GM23338 (cell line): Measurements from ENCODE around the gene KIAA0513. TPM values are rescaled to one million over a fixed set of nuclear protein-coding genes. Genes with fewer than 3 reads are reported as not detected.

Experiments
- ATAC-seq: fragments of 200-7000 bp; cut with Tn5 transposase; 3 replicates; pipeline ENCODE4 v1.9.1; 2020
- DNase-seq: peaks from one replicate; pipeline ENCODE4 v3.0.0-alpha.2; 2015; ENCODE audit warnings: low spot score
- H2AFZ ChIP-seq: fragments of 200-600 bp; sonication (generic); 2 replicates; pipeline ENCODE4 v1.8.0; 2016; ENCODE audit warnings: antibody characterized with exemption, mild to moderate bottlenecking, moderate library complexity
- H3F3A ChIP-seq: fragments of 200-600 bp; sonication (generic); replicated peaks from 2 replicates; pipeline ENCODE4 v1.8.0; 2017; ENCODE audit warnings: antibody characterized with exemption, mixed run types, low read depth
- H3K27ac ChIP-seq: fragments of 200-600 bp; sonication (generic); 2 replicates; pipeline ENCODE4 v1.6.1; 2016; ENCODE audit warnings: low read depth
- H3K27me3 ChIP-seq: fragments of 200-600 bp; sonication (generic); 2 replicates; pipeline ENCODE4 v1.8.0; 2016; ENCODE audit warnings: mild to moderate bottlenecking, mixed run types, moderate library complexity; ENCODE audit not compliant: insufficient read depth
- H3K36me3 ChIP-seq: fragments of 200-600 bp; sonication (generic); 2 replicates; pipeline ENCODE4 v1.8.0; 2016; ENCODE audit warnings: mild to moderate bottlenecking; ENCODE audit not compliant: insufficient read depth
- H3K4me1 ChIP-seq: fragments of 200-600 bp; sonication (generic); 2 replicates; pipeline ENCODE4 v1.8.0; 2016; ENCODE audit warnings: mild to moderate bottlenecking, moderate library complexity; ENCODE audit not compliant: insufficient read depth
- H3K4me2 ChIP-seq: fragments of 200-600 bp; sonication (generic); 2 replicates; pipeline ENCODE4 v1.7.1; 2017; ENCODE audit warnings: mixed run types
- H3K4me3 ChIP-seq: fragments of 200-600 bp; sonication (generic); 2 replicates; pipeline ENCODE4 v1.6.1; 2016; ENCODE audit warnings: mixed run types
- H3K79me2 ChIP-seq: fragments of 200-600 bp; sonication (generic); replicated peaks from 2 replicates; pipeline ENCODE4 v1.8.0; 2017; ENCODE audit warnings: mild to moderate bottlenecking; ENCODE audit not compliant: insufficient read depth
- H3K9me2 ChIP-seq: fragments of 200-600 bp; sonication (generic); 2 replicates; pipeline ENCODE4 v1.8.0; 2017; ENCODE audit not compliant: insufficient read depth
- H4K20me1 ChIP-seq: fragments of 200-600 bp; sonication (generic); replicated peaks from 2 replicates; pipeline ENCODE4 v1.8.0; 2017; ENCODE audit warnings: mild to moderate bottlenecking; ENCODE audit not compliant: insufficient read depth
- H3K27ac Mint-ChIP-seq: 2 replicates; pipeline ENCODE4 v1.8.0; 2020; ENCODE audit warnings: inconsistent platforms, mild to moderate bottlenecking, moderate library complexity, mixed read lengths
- H3K27me3 Mint-ChIP-seq: 3 replicates; pipeline ENCODE4 v1.8.0; 2022; ENCODE audit warnings: low read depth, mild to moderate bottlenecking, moderate library complexity, mixed read lengths, inconsistent platforms; ENCODE audit not compliant: insufficient read depth, poor library complexity
- H3K36me3 Mint-ChIP-seq: 3 replicates; pipeline ENCODE4 v1.8.0; 2021; ENCODE audit warnings: low read depth, mild to moderate bottlenecking, inconsistent platforms, moderate library complexity, mixed read lengths
- H3K4me1 Mint-ChIP-seq: 3 replicates; pipeline ENCODE4 v1.8.0; 2020; ENCODE audit warnings: mild to moderate bottlenecking, inconsistent platforms, mixed read lengths
- H3K4me3 Mint-ChIP-seq: 3 replicates; pipeline ENCODE4 v1.8.0; 2021; ENCODE audit warnings: moderate library complexity, mild to moderate bottlenecking, inconsistent platforms, mixed read lengths
- H3K9me3 Mint-ChIP-seq: 3 replicates; pipeline ENCODE4 v1.8.0; 2020; ENCODE audit warnings: moderate library complexity, mild to moderate bottlenecking, inconsistent platforms, mixed read lengths
- CREB1 ChIP-seq: fragments of 250-450 bp; sonication (Bioruptor Pico); IDR thresholded peaks from 2 replicates; pipeline ENCODE4 v1.5.0; 2020; ENCODE audit warnings: low read depth, mild to moderate bottlenecking, moderate library complexity
- EZH2phosphoT487 ChIP-seq: fragments of 200-600 bp; sonication (generic); IDR thresholded peaks from one replicate; pipeline ENCODE4 v1.8.1; 2018; ENCODE audit warnings: antibody characterized with exemption; ENCODE audit not compliant: unreplicated experiment
- JUNB ChIP-seq: IDR thresholded peaks from one replicate; pipeline ENCODE4 v1.6.1; 2016; ENCODE audit warnings: antibody characterized with exemption; ENCODE audit not compliant: unreplicated experiment
- NANOG ChIP-seq: IDR thresholded peaks from 2 replicates; pipeline ENCODE4 v1.6.1; 2016; ENCODE audit warnings: antibody characterized with exemption, borderline replicate concordance
- POLR2AphosphoS5 ChIP-seq: IDR thresholded peaks from 2 replicates; pipeline ENCODE4 v1.6.1; 2016; ENCODE audit warnings: antibody characterized with exemption, low read depth
- ZNF114 ChIP-seq: fragments of 250-450 bp; sonication (Bioruptor Pico); IDR thresholded peaks from 2 replicates; pipeline ENCODE4 v1.5.0; 2020; ENCODE audit warnings: mild to moderate bottlenecking, moderate library complexity
- polyA plus RNA-seq: library from polyadenylated mRNA; unstranded; fragments of >200 nt; fragmentation: Nextera tagmentation; extraction: Ambion mirVana; gene quantifications from 2 replicates; pipeline ENCODE4 v1.2.1, GENCODE V29; 2016
- total RNA-seq: library from RNA; depleted of rRNA; stranded (reverse); fragments of >200 nt; shearing (Covaris generic); gene quantifications from 2 replicates; pipeline ENCODE4 v1.2.3, GENCODE V29; 2014
- TF ChIP-seq, protein P1 (sequence below), 2 experiments: fragments of 200-600 bp in 1 of 2; sonication (generic) in 1 of 2; conservative IDR thresholded peaks; 2 replicates each; pipeline versions ENCODE4 v1.5.1 to v1.6.1; 2016 to 2017; ENCODE audit warnings: antibody characterized with exemption in 2 of 2, low read depth in 2 of 2, mild to moderate bottlenecking in 2 of 2, moderate library complexity in 1 of 2
- TF ChIP-seq, protein P2 (sequence below): IDR thresholded peaks from 2 replicates; pipeline ENCODE4 v1.6.1; 2016; ENCODE audit warnings: antibody characterized with exemption
- TF ChIP-seq, protein P3 (sequence below): fragments of 250-450 bp; sonication (Bioruptor Pico); IDR thresholded peaks from 2 replicates; pipeline ENCODE4 v1.5.0; 2020; ENCODE audit warnings: mild to moderate bottlenecking, moderate library complexity
- TF ChIP-seq, protein P4 (sequence below): IDR thresholded peaks from one replicate; pipeline ENCODE4 v1.6.1; 2018; ENCODE audit warnings: antibody characterized with exemption; ENCODE audit not compliant: unreplicated experiment

KIAA0513 gene
- total and polyA plus RNA-seq, 2 experiments from 2014 or later: 2.1 to 8.7 TPM

DNA sequence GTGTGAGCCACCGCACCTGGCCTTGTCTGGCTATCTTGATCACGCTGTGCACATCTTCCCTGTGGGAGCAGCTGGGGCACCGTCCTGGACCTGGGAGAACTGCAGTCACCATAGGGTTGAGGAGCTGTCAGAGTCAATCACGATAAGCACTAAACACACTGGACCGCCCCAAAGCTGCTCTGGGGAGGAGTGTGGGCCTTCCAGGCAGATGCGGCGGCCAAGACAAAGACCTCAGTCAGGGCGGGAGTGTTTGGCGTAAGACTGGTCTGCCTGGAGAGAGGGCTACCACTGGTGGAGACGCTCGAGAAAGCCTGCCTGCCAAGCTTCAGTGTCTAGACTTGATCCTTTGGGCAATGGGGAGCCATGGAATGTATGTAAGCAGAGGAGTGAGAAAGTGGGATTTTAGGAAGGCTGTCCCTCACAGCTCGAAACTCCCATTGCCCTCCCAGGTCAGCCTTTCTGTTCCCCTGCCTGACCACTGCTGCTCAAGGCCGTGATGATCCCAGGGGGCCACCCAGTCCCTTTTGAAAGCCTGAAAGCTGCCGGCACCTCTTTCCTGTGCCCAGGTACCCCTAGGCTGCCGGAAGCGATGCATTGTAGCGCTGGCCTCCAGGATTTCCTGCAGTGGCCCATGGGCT, 114.0 kb downstream of the KIAA0513 start:
- ATAC-seq: no peak
- no peak overlapping the region for H2AFZ ChIP-seq
- H3K27ac Mint-ChIP-seq: no peak overlapping the region

More for the DNA sequence above, 114.0 kb downstream of the KIAA0513 start:
- peaks cover 22% of the 10 kb centered on the region for H3K4me1 Mint-ChIP-seq
- peaks cover 2% of the 10 kb centered on the region; the same call in 1 of the 2 replicates for H3K4me1 ChIP-seq
- H3K9me3 Mint-ChIP-seq: peaks cover 1% of the 10 kb centered on the region; the same call in 2 of the 3 replicates
- DNase-seq: no peak
- no peak overlapping the region for H3K4me3 Mint-ChIP-seq
- no peaks in the 10 kb centered on the region for H3K36me3 ChIP-seq
- no peak overlapping the region for H3K4me2 ChIP-seq
- no peaks in the 10 kb centered on the region for H4K20me1 ChIP-seq
- no peaks in the 10 kb centered on the region for H3K9me2 ChIP-seq
- no peak overlapping the region for H3K27ac ChIP-seq
- no peaks in the 10 kb centered on the region for H3K27me3 ChIP-seq
- no peaks in the 10 kb centered on the region for H3K79me2 ChIP-seq
- H3K27me3 Mint-ChIP-seq: peaks cover 22% of the 10 kb centered on the region
- no peak overlapping the region for H3K4me3 ChIP-seq
- H3F3A ChIP-seq: no peaks in the 10 kb centered on the region
- TF ChIP-seq NANOG: no peak
- TF ChIP-seq, protein P1, sequence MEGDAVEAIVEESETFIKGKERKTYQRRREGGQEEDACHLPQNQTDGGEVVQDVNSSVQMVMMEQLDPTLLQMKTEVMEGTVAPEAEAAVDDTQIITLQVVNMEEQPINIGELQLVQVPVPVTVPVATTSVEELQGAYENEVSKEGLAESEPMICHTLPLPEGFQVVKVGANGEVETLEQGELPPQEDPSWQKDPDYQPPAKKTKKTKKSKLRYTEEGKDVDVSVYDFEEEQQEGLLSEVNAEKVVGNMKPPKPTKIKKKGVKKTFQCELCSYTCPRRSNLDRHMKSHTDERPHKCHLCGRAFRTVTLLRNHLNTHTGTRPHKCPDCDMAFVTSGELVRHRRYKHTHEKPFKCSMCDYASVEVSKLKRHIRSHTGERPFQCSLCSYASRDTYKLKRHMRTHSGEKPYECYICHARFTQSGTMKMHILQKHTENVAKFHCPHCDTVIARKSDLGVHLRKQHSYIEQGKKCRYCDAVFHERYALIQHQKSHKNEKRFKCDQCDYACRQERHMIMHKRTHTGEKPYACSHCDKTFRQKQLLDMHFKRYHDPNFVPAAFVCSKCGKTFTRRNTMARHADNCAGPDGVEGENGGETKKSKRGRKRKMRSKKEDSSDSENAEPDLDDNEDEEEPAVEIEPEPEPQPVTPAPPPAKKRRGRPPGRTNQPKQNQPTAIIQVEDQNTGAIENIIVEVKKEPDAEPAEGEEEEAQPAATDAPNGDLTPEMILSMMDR (conservative IDR thresholded peaks at IDR 0.05; ENCODE audit: low read depth in 2 of 2): no peak
- TF ChIP-seq, protein P2, sequence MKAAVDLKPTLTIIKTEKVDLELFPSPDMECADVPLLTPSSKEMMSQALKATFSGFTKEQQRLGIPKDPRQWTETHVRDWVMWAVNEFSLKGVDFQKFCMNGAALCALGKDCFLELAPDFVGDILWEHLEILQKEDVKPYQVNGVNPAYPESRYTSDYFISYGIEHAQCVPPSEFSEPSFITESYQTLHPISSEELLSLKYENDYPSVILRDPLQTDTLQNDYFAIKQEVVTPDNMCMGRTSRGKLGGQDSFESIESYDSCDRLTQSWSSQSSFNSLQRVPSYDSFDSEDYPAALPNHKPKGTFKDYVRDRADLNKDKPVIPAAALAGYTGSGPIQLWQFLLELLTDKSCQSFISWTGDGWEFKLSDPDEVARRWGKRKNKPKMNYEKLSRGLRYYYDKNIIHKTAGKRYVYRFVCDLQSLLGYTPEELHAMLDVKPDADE: no peak
- TF ChIP-seq, protein P3, sequence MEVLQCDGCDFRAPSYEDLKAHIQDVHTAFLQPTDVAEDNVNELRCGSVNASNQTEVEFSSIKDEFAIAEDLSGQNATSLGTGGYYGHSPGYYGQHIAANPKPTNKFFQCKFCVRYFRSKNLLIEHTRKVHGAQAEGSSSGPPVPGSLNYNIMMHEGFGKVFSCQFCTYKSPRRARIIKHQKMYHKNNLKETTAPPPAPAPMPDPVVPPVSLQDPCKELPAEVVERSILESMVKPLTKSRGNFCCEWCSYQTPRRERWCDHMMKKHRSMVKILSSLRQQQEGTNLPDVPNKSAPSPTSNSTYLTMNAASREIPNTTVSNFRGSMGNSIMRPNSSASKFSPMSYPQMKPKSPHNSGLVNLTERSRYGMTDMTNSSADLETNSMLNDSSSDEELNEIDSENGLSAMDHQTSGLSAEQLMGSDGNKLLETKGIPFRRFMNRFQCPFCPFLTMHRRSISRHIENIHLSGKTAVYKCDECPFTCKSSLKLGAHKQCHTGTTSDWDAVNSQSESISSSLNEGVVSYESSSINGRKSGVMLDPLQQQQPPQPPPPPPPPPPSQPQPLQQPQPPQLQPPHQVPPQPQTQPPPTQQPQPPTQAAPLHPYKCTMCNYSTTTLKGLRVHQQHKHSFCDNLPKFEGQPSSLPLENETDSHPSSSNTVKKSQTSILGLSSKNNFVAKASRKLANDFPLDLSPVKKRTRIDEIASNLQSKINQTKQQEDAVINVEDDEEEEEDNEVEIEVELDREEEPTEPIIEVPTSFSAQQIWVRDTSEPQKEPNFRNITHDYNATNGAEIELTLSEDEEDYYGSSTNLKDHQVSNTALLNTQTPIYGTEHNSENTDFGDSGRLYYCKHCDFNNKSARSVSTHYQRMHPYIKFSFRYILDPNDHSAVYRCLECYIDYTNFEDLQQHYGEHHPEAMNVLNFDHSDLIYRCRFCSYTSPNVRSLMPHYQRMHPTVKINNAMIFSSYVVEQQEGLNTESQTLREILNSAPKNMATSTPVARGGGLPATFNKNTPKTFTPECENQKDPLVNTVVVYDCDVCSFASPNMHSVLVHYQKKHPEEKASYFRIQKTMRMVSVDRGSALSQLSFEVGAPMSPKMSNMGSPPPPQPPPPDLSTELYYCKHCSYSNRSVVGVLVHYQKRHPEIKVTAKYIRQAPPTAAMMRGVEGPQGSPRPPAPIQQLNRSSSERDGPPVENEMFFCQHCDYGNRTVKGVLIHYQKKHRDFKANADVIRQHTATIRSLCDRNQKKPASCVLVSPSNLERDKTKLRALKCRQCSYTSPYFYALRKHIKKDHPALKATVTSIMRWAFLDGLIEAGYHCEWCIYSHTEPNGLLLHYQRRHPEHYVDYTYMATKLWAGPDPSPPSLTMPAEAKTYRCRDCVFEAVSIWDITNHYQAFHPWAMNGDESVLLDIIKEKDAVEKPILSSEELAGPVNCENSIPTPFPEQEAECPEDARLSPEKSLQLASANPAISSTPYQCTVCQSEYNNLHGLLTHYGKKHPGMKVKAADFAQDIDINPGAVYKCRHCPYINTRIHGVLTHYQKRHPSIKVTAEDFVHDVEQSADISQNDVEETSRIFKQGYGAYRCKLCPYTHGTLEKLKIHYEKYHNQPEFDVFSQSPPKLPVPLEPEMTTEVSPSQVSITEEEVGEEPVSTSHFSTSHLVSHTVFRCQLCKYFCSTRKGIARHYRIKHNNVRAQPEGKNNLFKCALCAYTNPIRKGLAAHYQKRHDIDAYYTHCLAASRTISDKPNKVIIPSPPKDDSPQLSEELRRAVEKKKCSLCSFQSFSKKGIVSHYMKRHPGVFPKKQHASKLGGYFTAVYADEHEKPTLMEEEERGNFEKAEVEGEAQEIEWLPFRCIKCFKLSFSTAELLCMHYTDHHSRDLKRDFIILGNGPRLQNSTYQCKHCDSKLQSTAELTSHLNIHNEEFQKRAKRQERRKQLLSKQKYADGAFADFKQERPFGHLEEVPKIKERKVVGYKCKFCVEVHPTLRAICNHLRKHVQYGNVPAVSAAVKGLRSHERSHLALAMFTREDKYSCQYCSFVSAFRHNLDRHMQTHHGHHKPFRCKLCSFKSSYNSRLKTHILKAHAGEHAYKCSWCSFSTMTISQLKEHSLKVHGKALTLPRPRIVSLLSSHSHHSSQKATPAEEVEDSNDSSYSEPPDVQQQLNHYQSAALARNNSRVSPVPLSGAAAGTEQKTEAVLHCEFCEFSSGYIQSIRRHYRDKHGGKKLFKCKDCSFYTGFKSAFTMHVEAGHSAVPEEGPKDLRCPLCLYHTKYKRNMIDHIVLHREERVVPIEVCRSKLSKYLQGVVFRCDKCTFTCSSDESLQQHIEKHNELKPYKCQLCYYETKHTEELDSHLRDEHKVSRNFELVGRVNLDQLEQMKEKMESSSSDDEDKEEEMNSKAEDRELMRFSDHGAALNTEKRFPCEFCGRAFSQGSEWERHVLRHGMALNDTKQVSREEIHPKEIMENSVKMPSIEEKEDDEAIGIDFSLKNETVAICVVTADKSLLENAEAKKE (CRISPR knock-in tag): no peak
- TF ChIP-seq, protein P4, sequence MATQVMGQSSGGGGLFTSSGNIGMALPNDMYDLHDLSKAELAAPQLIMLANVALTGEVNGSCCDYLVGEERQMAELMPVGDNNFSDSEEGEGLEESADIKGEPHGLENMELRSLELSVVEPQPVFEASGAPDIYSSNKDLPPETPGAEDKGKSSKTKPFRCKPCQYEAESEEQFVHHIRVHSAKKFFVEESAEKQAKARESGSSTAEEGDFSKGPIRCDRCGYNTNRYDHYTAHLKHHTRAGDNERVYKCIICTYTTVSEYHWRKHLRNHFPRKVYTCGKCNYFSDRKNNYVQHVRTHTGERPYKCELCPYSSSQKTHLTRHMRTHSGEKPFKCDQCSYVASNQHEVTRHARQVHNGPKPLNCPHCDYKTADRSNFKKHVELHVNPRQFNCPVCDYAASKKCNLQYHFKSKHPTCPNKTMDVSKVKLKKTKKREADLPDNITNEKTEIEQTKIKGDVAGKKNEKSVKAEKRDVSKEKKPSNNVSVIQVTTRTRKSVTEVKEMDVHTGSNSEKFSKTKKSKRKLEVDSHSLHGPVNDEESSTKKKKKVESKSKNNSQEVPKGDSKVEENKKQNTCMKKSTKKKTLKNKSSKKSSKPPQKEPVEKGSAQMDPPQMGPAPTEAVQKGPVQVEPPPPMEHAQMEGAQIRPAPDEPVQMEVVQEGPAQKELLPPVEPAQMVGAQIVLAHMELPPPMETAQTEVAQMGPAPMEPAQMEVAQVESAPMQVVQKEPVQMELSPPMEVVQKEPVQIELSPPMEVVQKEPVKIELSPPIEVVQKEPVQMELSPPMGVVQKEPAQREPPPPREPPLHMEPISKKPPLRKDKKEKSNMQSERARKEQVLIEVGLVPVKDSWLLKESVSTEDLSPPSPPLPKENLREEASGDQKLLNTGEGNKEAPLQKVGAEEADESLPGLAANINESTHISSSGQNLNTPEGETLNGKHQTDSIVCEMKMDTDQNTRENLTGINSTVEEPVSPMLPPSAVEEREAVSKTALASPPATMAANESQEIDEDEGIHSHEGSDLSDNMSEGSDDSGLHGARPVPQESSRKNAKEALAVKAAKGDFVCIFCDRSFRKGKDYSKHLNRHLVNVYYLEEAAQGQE: no peak
- TF ChIP-seq CREB1 (CRISPR knock-in tag): no peak
- no peak for TF ChIP-seq POLR2AphosphoS5
- no peak for TF ChIP-seq EZH2phosphoT487
- no peak for TF ChIP-seq ZNF114 (CRISPR knock-in tag)
- TF ChIP-seq JUNB: no peak
- H3K36me3 Mint-ChIP-seq: no peaks in the 10 kb centered on the region
